Ectodermal cell (in vitro differentiated cells): ENCODE measurements around the gene STRIP2.
"Not testable (repeated sequence)": the region's sequence is repeated elsewhere in the genome, so short reads cannot be mapped to it uniquely, and the experiment has no call there.

Experiments used
- H3K27ac ChIP-seq: 2 replicates; pipeline ENCODE4 v1.7.0; 2013; ENCODE audit warnings: mild to moderate bottlenecking, low read depth, low read length; ENCODE audit not compliant: insufficient read depth, poor library complexity, severe bottlenecking
- H3K27me3 ChIP-seq: 2 replicates; pipeline ENCODE4 v1.7.0; 2013; ENCODE audit warnings: mild to moderate bottlenecking, low read length; ENCODE audit not compliant: insufficient read depth, control insufficient read depth, poor library complexity, severe bottlenecking
- H3K36me3 ChIP-seq: one replicate; pipeline ENCODE4 v1.7.0; 2013; ENCODE audit warnings: low read length; ENCODE audit not compliant: control insufficient read depth, insufficient read depth
- H3K4me1 ChIP-seq: one replicate; pipeline ENCODE4 v1.7.0; 2013; ENCODE audit warnings: low read length; ENCODE audit not compliant: control insufficient read depth, insufficient read depth
- H3K4me3 ChIP-seq: 2 replicates; pipeline ENCODE4 v1.7.0; 2013; ENCODE audit warnings: low read depth, low read length, control low read depth; ENCODE audit not compliant: insufficient read depth
- H3K9me3 ChIP-seq: 2 replicates; pipeline ENCODE4 v1.7.0; 2013; ENCODE audit warnings: mild to moderate bottlenecking, low read length, moderate library complexity; ENCODE audit not compliant: control insufficient read depth
- WGBS, 2 experiments: methylation state at CpG; one replicate each; pipeline ENCODE4 v1.1.7; 2013; ENCODE audit warnings: missing lambda C conversion rate in 2 of 2; 5-methylcytosine and 5-hydroxymethylcytosine counted together

STRIP2 gene

GRCh38 chr7:129394101-129394500 is 40.1 kb upstream of the STRIP2 start:
- Histone ChIP-seq H3K4me1 (no peaks in the 10 kb centered on the region), H3K9me3 (no peaks in the 10 kb centered on the region), H3K27ac (no peak overlapping the region), H3K36me3 (no peaks in the 10 kb centered on the region), H3K4me3 (no peak overlapping the region), H3K27me3 (no peaks in the 10 kb centered on the region)
- 94 to 98% methylated on average over 4 of the region's 4 CpGs for WGBS, 2 experiments

GRCh38 chr7:129394982-129395914 is 39.0 kb upstream of the STRIP2 start:
- Histone ChIP-seq H3K9me3 (no peaks in the 10 kb centered on the region), H3K4me3 (no peak overlapping the region), H3K36me3 (no peaks in the 10 kb centered on the region), H3K4me1 (no peaks in the 10 kb centered on the region), H3K27ac (no peak overlapping the region), H3K27me3 (no peaks in the 10 kb centered on the region)
- 90 to 95% methylated on average over 3 to 4 of the region's 4 CpGs for WGBS, 2 experiments

- Histone ChIP-seq H3K27me3 (no peaks in the 10 kb centered on the region), H3K4me3 (no peak overlapping the region), H3K9me3 (no peaks in the 10 kb centered on the region), H3K36me3 (peaks cover 5% of the 10 kb centered on the region), H3K4me1 (no peaks in the 10 kb centered on the region), H3K27ac (no peak overlapping the region)
- 91 to 92% methylated on average over 1 of the region's 1 CpG for WGBS, 2 experiments
Observed at GRCh38 chr7:129401228-129401966, 32.8 kb upstream of the STRIP2 start.

- no peaks in the 10 kb centered on the region for H3K27me3 ChIP-seq
- H3K4me3 ChIP-seq, result no peak overlapping the region
- H3K36me3 ChIP-seq, result peaks cover 5% of the 10 kb centered on the region
- no peak overlapping the region for H3K27ac ChIP-seq
- H3K4me1 ChIP-seq, result no peaks in the 10 kb centered on the region
- no peaks in the 10 kb centered on the region for H3K9me3 ChIP-seq
- 89 to 91% methylated on average over 3 of the region's 3 CpGs for WGBS, 2 experiments
Observed at GRCh38 chr7:129401967-129402860, 32.0 kb upstream of the STRIP2 start.

GRCh38 chr7:129405527-129405926 is 28.7 kb upstream of the STRIP2 start:
- no peak overlapping the region for H3K4me3 ChIP-seq
- no peaks in the 10 kb centered on the region for H3K9me3 ChIP-seq
- H3K27me3 ChIP-seq, result no peaks in the 10 kb centered on the region
- H3K36me3 ChIP-seq, result peaks cover 5% of the 10 kb centered on the region
- H3K4me1 ChIP-seq, result no peaks in the 10 kb centered on the region
- no peak overlapping the region for H3K27ac ChIP-seq

- 95 to 96% methylated on average over 8 of the region's 8 CpGs for WGBS, 2 experiments
- not testable (repeated sequence) for H3K36me3 ChIP-seq, H3K27ac ChIP-seq, H3K9me3 ChIP-seq, H3K27me3 ChIP-seq, H3K4me1 ChIP-seq, H3K4me3 ChIP-seq
Observed at GRCh38 chr7:129410238-129410637, 24.0 kb upstream of the STRIP2 start.

- Histone ChIP-seq H3K27ac (no peak overlapping the region), H3K36me3 (peaks cover 4% of the 10 kb centered on the region), H3K4me1 (no peaks in the 10 kb centered on the region), H3K4me3 (no peak overlapping the region), H3K9me3 (no peaks in the 10 kb centered on the region), H3K27me3 (no peaks in the 10 kb centered on the region)
- WGBS, 2 experiments, result 94 to 95% methylated on average over 4 of the region's 4 CpGs
Observed at GRCh38 chr7:129412501-129412900, 21.7 kb upstream of the STRIP2 start.

- no peak overlapping the region for H3K4me3 ChIP-seq
- WGBS, 2 experiments, result 89 to 94% methylated on average over 5 of the region's 5 CpGs
- no peak overlapping the region for H3K27ac ChIP-seq
- H3K9me3 ChIP-seq, result no peaks in the 10 kb centered on the region
- H3K4me1 ChIP-seq, result no peaks in the 10 kb centered on the region
- H3K36me3 ChIP-seq, result peaks cover 4% of the 10 kb centered on the region
- no peaks in the 10 kb centered on the region for H3K27me3 ChIP-seq
Observed at GRCh38 chr7:129417073-129417472, 17.2 kb upstream of the STRIP2 start.

GRCh38 chr7:129421717-129422250 is 12.4 kb upstream of the STRIP2 start:
- no peaks in the 10 kb centered on the region for H3K9me3 ChIP-seq
- no peak overlapping the region for H3K4me3 ChIP-seq
- 92% methylated on average over 2 of the region's 2 CpGs; no CpG with 5 or more reads in 1 of the 2 experiments for WGBS, 2 experiments
- no peaks in the 10 kb centered on the region for H3K4me1 ChIP-seq
- H3K27ac ChIP-seq, result no peak overlapping the region
- H3K27me3 ChIP-seq, result no peaks in the 10 kb centered on the region
- H3K36me3 ChIP-seq, result peaks cover 3% of the 10 kb centered on the region
